Esophagus squamous epithelium (tissue), 4 donors: ENCODE results near the gene COL23A1.

Experiments used
- POLR2A ChIP-seq, 4 donors: fragments of 450-650 bp; IDR thresholded peaks; one replicate each; pipeline ENCODE4 v1.6.1; 2017; ENCODE audit warnings: antibody characterized with exemption in 4 of 4, mild to moderate bottlenecking in 4 of 4, moderate library complexity in 3 of 4
- TF ChIP-seq, protein P1 (sequence below), 6 experiments: fragments of 450-650 bp in 4 of 6; fragments of 200-600 bp in 2 of 6; sonication (generic) in 2 of 6; IDR thresholded peaks; one replicate each; pipeline ENCODE4 v1.5.1; 2016 to 2019; ENCODE audit warnings: antibody characterized with exemption in 6 of 6, mild to moderate bottlenecking in 4 of 6, moderate library complexity in 4 of 6

DNA sequence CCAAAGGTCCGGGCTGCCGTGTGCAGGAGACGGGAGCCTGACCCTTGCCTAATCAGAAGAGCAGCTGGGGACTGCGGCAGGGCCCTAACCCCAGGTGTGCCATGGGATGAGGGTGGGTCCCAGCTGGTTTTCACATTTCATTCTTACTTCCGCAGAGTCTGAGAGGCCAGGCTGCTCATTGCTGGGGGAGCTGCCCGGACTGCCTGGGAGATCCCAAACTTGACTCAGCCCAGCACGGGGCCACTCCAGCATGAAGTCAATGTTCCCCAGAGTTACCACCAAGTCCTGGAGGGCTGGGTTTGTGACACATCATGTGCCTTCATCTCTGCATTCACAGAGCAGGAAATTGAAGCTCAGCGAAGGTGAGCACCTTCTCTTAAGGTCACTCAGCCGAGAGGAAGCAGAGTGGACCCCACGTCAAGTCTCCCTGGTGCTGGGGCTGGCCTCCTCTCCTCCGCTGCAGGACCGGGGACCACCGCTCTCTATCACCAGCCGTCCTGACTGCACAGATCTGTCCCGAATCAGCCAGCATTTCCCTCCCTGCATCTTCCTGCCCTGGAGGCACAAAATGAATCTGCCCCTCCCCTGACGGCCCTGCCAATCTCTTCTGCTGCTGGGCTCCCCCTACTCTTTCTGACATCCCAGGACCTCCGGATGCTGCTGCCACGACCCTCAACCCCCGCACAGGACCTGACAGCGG is 303.0 kb downstream of the COL23A1 start:
- TF ChIP-seq, protein P1, sequence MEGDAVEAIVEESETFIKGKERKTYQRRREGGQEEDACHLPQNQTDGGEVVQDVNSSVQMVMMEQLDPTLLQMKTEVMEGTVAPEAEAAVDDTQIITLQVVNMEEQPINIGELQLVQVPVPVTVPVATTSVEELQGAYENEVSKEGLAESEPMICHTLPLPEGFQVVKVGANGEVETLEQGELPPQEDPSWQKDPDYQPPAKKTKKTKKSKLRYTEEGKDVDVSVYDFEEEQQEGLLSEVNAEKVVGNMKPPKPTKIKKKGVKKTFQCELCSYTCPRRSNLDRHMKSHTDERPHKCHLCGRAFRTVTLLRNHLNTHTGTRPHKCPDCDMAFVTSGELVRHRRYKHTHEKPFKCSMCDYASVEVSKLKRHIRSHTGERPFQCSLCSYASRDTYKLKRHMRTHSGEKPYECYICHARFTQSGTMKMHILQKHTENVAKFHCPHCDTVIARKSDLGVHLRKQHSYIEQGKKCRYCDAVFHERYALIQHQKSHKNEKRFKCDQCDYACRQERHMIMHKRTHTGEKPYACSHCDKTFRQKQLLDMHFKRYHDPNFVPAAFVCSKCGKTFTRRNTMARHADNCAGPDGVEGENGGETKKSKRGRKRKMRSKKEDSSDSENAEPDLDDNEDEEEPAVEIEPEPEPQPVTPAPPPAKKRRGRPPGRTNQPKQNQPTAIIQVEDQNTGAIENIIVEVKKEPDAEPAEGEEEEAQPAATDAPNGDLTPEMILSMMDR (IDR thresholded peaks at IDR 0.05) = no peak
- TF ChIP-seq POLR2A (IDR thresholded peaks at IDR 0.05) = no peak
